ENCODE results near the gene SOX5. TPM values are rescaled to one million over a fixed set of nuclear protein-coding genes. Genes with fewer than 3 reads are reported as not detected.
A peak's percentile ranks its signal among the peaks of the same experiment; 100 is the strongest.

The SOX5 gene
- total and polyA plus RNA-seq, 9 of the 15 experiments (the other 6 are each of a cell fraction or from before 2014, with no cell fraction given), result 8.3 to 16.5 (median 11.9) TPM

- 43% methylated on average over 1 of the region's 1 CpG for WGBS (ENCODE audit: insufficient coverage, low coverage, missing lambda C conversion rate)
- no peaks in the 10 kb centered on the region for H3K27me3 ChIP-seq (ENCODE audit: control insufficient read depth in 2 of 2, insufficient read depth in 2 of 2, low read length in 2 of 2)
- POLR2A ChIA-PET, result no interaction called here
Measured at GRCh38 chr12:23760495-23760894, 189.0 kb downstream of the SOX5 start.

More at GRCh38 chr12:23760495-23760894, 189.0 kb downstream of the SOX5 start:
- intact Hi-C loops (cut with micrococcal nuclease) (no loop called here), in situ Hi-C loops (cut with MboI) (no loop called here)
- no peak for ATAC-seq
- Histone ChIP-seq H3K9ac (ENCODE audit: insufficient read depth in 1 of 2, low read depth in 2 of 2, low read length in 2 of 2) (no peak overlapping the region), H3K4me1 (replicated peaks in 1 of 2; ENCODE audit: control insufficient read depth in 2 of 2, insufficient read depth in 2 of 2, low read length in 2 of 2) (no peaks in the 10 kb centered on the region; a peak in 1 of 5 replicates), H3K36me3 (ENCODE audit: control insufficient read depth, insufficient read depth, low read length) (no peaks in the 10 kb centered on the region), H4K20me1 (replicated peaks; ENCODE audit: control insufficient read depth, insufficient read depth, low read length) (no peaks in the 10 kb centered on the region), H3K9me1 (ENCODE audit: control insufficient read depth, insufficient read depth, low read length) (no peaks in the 10 kb centered on the region), H3K79me2 (ENCODE audit: control insufficient read depth, insufficient read depth, low read length) (no peaks in the 10 kb centered on the region), H3K4me2 (ENCODE audit: insufficient read depth, low read length) (no peak overlapping the region), H3K27ac (ENCODE audit: extremely low read depth, low read depth, low read length) (no peak overlapping the region), H2AFZ (ENCODE audit: low read depth, low read length) (peak overlapping the region; percentile 19; the same call in 1 of the 2 replicates), H3K4me3 (no peak overlapping the region), H3K9me3 (replicated peaks; ENCODE audit: control insufficient read depth, insufficient read depth, low read depth, low read length) (no peaks in the 10 kb centered on the region)
- CTCF ChIA-PET (ENCODE audit: low intra/inter-chr PET ratio), result no interaction called here
- TF ChIP-seq HOMEZ (CRISPR knock-in tag; IDR thresholded peaks at IDR 0.05), result no peak
- TF ChIP-seq ZBED1 (IDR thresholded peaks at IDR 0.05), result no peak
- no peak for TF ChIP-seq SNIP1 (IDR thresholded peaks at IDR 0.05; ENCODE audit: low read depth)
- TF ChIP-seq ZFP1 (CRISPR knock-in tag; IDR thresholded peaks at IDR 0.05), result no peak
- TF ChIP-seq THAP12 (CRISPR knock-in tag; IDR thresholded peaks at IDR 0.05), result no peak
- no peak for TF ChIP-seq ZNF584 (CRISPR knock-in tag; IDR thresholded peaks at IDR 0.05; ENCODE audit: low read depth)
- no peak for TF ChIP-seq STAT6 (CRISPR knock-in tag; IDR thresholded peaks at IDR 0.05)
- TF ChIP-seq ZNF695 (CRISPR knock-in tag; IDR thresholded peaks at IDR 0.05), result no peak
- TF ChIP-seq ESRRA (IDR thresholded peaks at IDR 0.05; ENCODE audit: borderline replicate concordance, low read depth), result no peak
- FAIRE-seq, result no peak
- DNase-seq (ENCODE audit: extremely low read depth in 1 of 4, low spot score in 3 of 4), result no peak
- no TSS peak for BruUV-seq (replicated peaks)
